NCI-H2171 (cell line): ENCODE data around the gene NPC1L1.
"Not testable (repeated sequence)": the region's sequence is repeated elsewhere in the genome, so short reads cannot be mapped to it uniquely, and the experiment has no call there.

Experiments used
- DNase-seq: peaks from one replicate; lab custom pipeline; 2025; lab: John Stamatoyannopoulos, UW

Gene NPC1L1

GRCh38 chr7:44506592-44507288 is 34.4 kb downstream of the NPC1L1 start:
- DNase-seq, result not testable (repeated sequence)

GRCh38 chr7:44505595-44505994 is 35.5 kb downstream of the NPC1L1 start:
- no peak for DNase-seq

GRCh38 chr7:44498230-44498954 is 42.7 kb downstream of the NPC1L1 start:
- no peak for DNase-seq

GRCh38 chr7:44497155-44498027 is 43.7 kb downstream of the NPC1L1 start:
- DNase-seq, result no peak

- DNase-seq, result no peak
These were observed 44.7 kb downstream of the NPC1L1 start for GRCh38 chr7:44496385-44496784.

- DNase-seq, result no peak
These were observed 46.2 kb downstream of the NPC1L1 start for GRCh38 chr7:44494960-44495359.

GRCh38 chr7:44491229-44491628 is 49.9 kb downstream of the NPC1L1 start:
- DNase-seq, result no peak

- peak; percentile 89 for DNase-seq
These were observed 50.6 kb downstream of the NPC1L1 start, which contains the start of gene NUDCD3 for GRCh38 chr7:44490351-44491200. TSS of gene NUDCD3 (minus strand) at chr7:44490658. CDS start at chr7:44490600, 58 bp downstream.

GRCh38 chr7:44489955-44490350 is 51.2 kb downstream of the NPC1L1 start:
- no peak for DNase-seq

GRCh38 chr7:44488955-44489354 is 52.2 kb downstream of the NPC1L1 start:
- no peak for DNase-seq

- DNase-seq, result no peak
These were observed 54.4 kb downstream of the NPC1L1 start for GRCh38 chr7:44486693-44487092.

- DNase-seq, result no peak
These were observed 55.1 kb downstream of the NPC1L1 start for GRCh38 chr7:44486001-44486400.

GRCh38 chr7:44484482-44485313 is 56.4 kb downstream of the NPC1L1 start:
- no peak for DNase-seq

- no peak for DNase-seq
These were observed 58.3 kb downstream of the NPC1L1 start for GRCh38 chr7:44482502-44483485.

- DNase-seq, result no peak
These were observed 63.2 kb downstream of the NPC1L1 start for GRCh38 chr7:44477938-44478337.

GRCh38 chr7:44477063-44477830 is 63.9 kb downstream of the NPC1L1 start:
- DNase-seq, result peak; percentile 15

GRCh38 chr7:44476313-44476712 is 64.8 kb downstream of the NPC1L1 start:
- no peak for DNase-seq

GRCh38 chr7:44473295-44473694 is 67.8 kb downstream of the NPC1L1 start:
- no peak for DNase-seq

- DNase-seq, result no peak
These were observed 68.3 kb downstream of the NPC1L1 start for GRCh38 chr7:44472843-44473242.
